Small intestine (tissue), 7 donors: ENCODE results near the gene VIPR1. TPM values are rescaled to one million over a fixed set of nuclear protein-coding genes. Genes with fewer than 3 reads are reported as not detected.

Experiments
- DNase-seq, 2 donors: peaks; one replicate each; pipeline versions ENCODE4 v3.0.0 to v3.0.0-alpha.2; 2013
- FAIRE-seq: peaks from 2 replicates; lab custom pipeline; 2012; peaks lifted over from hg19 to GRCh38; lab: Jason Lieb, UNC
- H3K27ac ChIP-seq, 3 donors: one replicate each; pipeline ENCODE4 v1.5.1; 2013; ENCODE audit warnings: low read length in 2 of 3, mild to moderate bottlenecking in 2 of 3, control low read depth in 1 of 3, inconsistent platforms in 1 of 3, low read depth in 1 of 3, moderate library complexity in 1 of 3
- H3K27me3 ChIP-seq, 3 donors: one replicate each; pipeline ENCODE4 v1.6.1; 2013; ENCODE audit warnings: low read length in 3 of 3, inconsistent platforms in 1 of 3; ENCODE audit not compliant: control insufficient read depth in 3 of 3, insufficient read depth in 3 of 3
- H3K36me3 ChIP-seq, 3 donors: one replicate each; pipeline ENCODE4 v1.6.1; 2013; ENCODE audit warnings: low read length in 3 of 3, inconsistent platforms in 1 of 3, low read depth in 1 of 3, mild to moderate bottlenecking in 1 of 3, moderate library complexity in 1 of 3; ENCODE audit not compliant: control insufficient read depth in 3 of 3, insufficient read depth in 2 of 3
- H3K4me1 ChIP-seq, 3 donors: one replicate each; pipeline ENCODE4 v1.6.1; 2013; ENCODE audit warnings: low read length in 2 of 3, inconsistent platforms in 1 of 3, low read depth in 1 of 3, mild to moderate bottlenecking in 1 of 3, moderate library complexity in 1 of 3; ENCODE audit not compliant: control insufficient read depth in 3 of 3, insufficient read depth in 2 of 3
- H3K4me3 ChIP-seq, 3 donors: one replicate each; pipeline ENCODE4 v1.5.1; 2013; ENCODE audit warnings: low read length in 3 of 3, control low read depth in 1 of 3, inconsistent platforms in 1 of 3, low read depth in 1 of 3, mild to moderate bottlenecking in 1 of 3, moderate library complexity in 1 of 3
- H3K9me3 ChIP-seq, 2 donors: one replicate each; pipeline ENCODE4 v1.6.1; 2013; ENCODE audit warnings: low read depth in 1 of 2, low read length in 1 of 2; ENCODE audit not compliant: control insufficient read depth in 2 of 2, insufficient read depth in 1 of 2
- WGBS, 3 donors: extraction: QIAGEN DNeasy Blood & Tissue Kit; methylation state at CpG; one replicate each; pipeline ENCODE4 v1.1.7; 2013; 5-methylcytosine and 5-hydroxymethylcytosine counted together
- polyA plus RNA-seq, 4 donors: library from polyadenylated mRNA; stranded (reverse) in 3 of 4; unstranded in 1 of 4; fragments of 200-250 nt in 3 of 4; fragments of 120-200 nt in 1 of 4; gene quantifications; one replicate each; pipeline versions ENCODE4 v1.2.1 to v1.2.3, GENCODE V29; 2013
- donor health status: healthy with polysubstance abuse.
- donor health status: control.
- donor health status: control.
- donor health status: Bipolar disorder and iron deficiency.
- donor health status: healthy.

VIPR1 gene
- polyA plus RNA-seq, 4 donors = 32.1 to 114 (median 75.8) TPM

- no peaks in the 10 kb centered on the region for H3K27me3 ChIP-seq
- no peak for DNase-seq
- no peak overlapping the region for H3K27ac ChIP-seq
- peaks cover 0 to 74% (median 5%) of the 10 kb centered on the region in 3 donors for H3K36me3 ChIP-seq
- no peaks in the 10 kb centered on the region for H3K9me3 ChIP-seq
- H3K4me3 ChIP-seq = no peak overlapping the region
- H3K4me1 ChIP-seq = no peaks in the 10 kb centered on the region
- no peak for FAIRE-seq
- WGBS, 3 donors = 73 to 75% (median 73%) methylated on average over 7 of the region's 7 CpGs
Observed at GRCh38 chr3:42533161-42533897, 30.9 kb downstream of the VIPR1 start.

GRCh38 chr3:42535981-42536784, 33.7 kb downstream of the VIPR1 start:
- H3K9me3 ChIP-seq = no peaks in the 10 kb centered on the region
- WGBS, 3 donors = 71 to 83% (median 75%) methylated on average over 30 to 35 of the region's 35 CpGs
- DNase-seq = peak; percentile 72
- H3K27me3 ChIP-seq = no peaks in the 10 kb centered on the region
- FAIRE-seq = no peak
- peaks cover 0 to 50% (median 5%) of the 10 kb centered on the region in 3 donors for H3K36me3 ChIP-seq
- H3K27ac ChIP-seq = no peak overlapping the region
- H3K4me1 ChIP-seq = peaks cover 0 to 16% (median 2%) of the 10 kb centered on the region in 3 donors
- no peak overlapping the region for H3K4me3 ChIP-seq

- Histone ChIP-seq H3K4me3 (no peak overlapping the region), H3K36me3 (peaks cover 0 to 38% (median under 1%) of the 10 kb centered on the region in 3 donors), H3K27ac (no peak overlapping the region), H3K9me3 (no peaks in the 10 kb centered on the region), H3K4me1 (peaks cover 0 to 17% (median 2%) of the 10 kb centered on the region in 3 donors), H3K27me3 (no peaks in the 10 kb centered on the region)
- no peak for FAIRE-seq
- DNase-seq = no peak
Observed at GRCh38 chr3:42537350-42537749, 34.9 kb downstream of the VIPR1 start.

- no peak overlapping the region for H3K27ac ChIP-seq
- no peak for FAIRE-seq
Observed at GRCh38 chr3:42539871-42540714, 37.6 kb downstream of the VIPR1 start.

GRCh38 chr3:42541079-42541478, 38.6 kb downstream of the VIPR1 start:
- FAIRE-seq = no peak
- no peak overlapping the region for H3K4me3 ChIP-seq
- peaks cover 0 to 26% (median 2%) of the 10 kb centered on the region in 3 donors for H3K4me1 ChIP-seq
- H3K36me3 ChIP-seq = peaks cover 0 to 10% (median 0%) of the 10 kb centered on the region in 3 donors
- H3K27me3 ChIP-seq = no peaks in the 10 kb centered on the region
- no peaks in the 10 kb centered on the region for H3K9me3 ChIP-seq
- H3K27ac ChIP-seq = no peak overlapping the region
- WGBS, 3 donors = 29 to 55% (median 43%) methylated on average over 3 of the region's 3 CpGs
- DNase-seq = no peak

More at GRCh38 chr3:42539871-42540714, 37.6 kb downstream of the VIPR1 start:
- peak; percentile 77 to 86 for DNase-seq
- no peak overlapping the region for H3K4me3 ChIP-seq
- peaks cover 0 to 24% (median 2%) of the 10 kb centered on the region in 3 donors for H3K4me1 ChIP-seq
- 46 to 55% (median 49%) methylated on average over 13 to 14 of the region's 14 CpGs for WGBS, 3 donors
- peaks cover 0 to 15% (median 0%) of the 10 kb centered on the region in 3 donors for H3K36me3 ChIP-seq
- H3K9me3 ChIP-seq = no peaks in the 10 kb centered on the region
- H3K27me3 ChIP-seq = no peaks in the 10 kb centered on the region

- DNase-seq (peak; percentile 46 to 59), FAIRE-seq (no peak)
- Histone ChIP-seq H3K4me3 (no peak overlapping the region), H3K27ac (peak overlapping the region in 1 of 3 donors; percentile 61), H3K4me1 (peaks cover 0 to 22% (median 2%) of the 10 kb centered on the region in 3 donors), H3K27me3 (no peaks in the 10 kb centered on the region), H3K9me3 (no peaks in the 10 kb centered on the region), H3K36me3 (peaks cover 0 to 17% (median 0%) of the 10 kb centered on the region in 3 donors)
- 11 to 33% (median 26%) methylated on average over 12 of the region's 12 CpGs for WGBS, 3 donors
Observed at GRCh38 chr3:42544492-42545283, 42.2 kb downstream of the VIPR1 start.

- DNase-seq = no peak
- Histone ChIP-seq H3K4me3 (no peak overlapping the region), H3K4me1 (peaks cover 0 to 15% (median 0%) of the 10 kb centered on the region in 3 donors), H3K27ac (peak overlapping the region in 1 of 3 donors; percentile 55), H3K27me3 (no peaks in the 10 kb centered on the region), H3K9me3 (no peaks in the 10 kb centered on the region), H3K36me3 (peaks cover 0 to 20% (median 0%) of the 10 kb centered on the region in 3 donors)
- 76 to 86% (median 81%) methylated on average over 5 of the region's 5 CpGs for WGBS, 3 donors
- no peak for FAIRE-seq
Observed at GRCh38 chr3:42545284-42545900, 42.9 kb downstream of the VIPR1 start.
